Islet of Langerhans (tissue), 1 donor: ENCODE results near the gene RBPJL.

Experiments
- FAIRE-seq: peaks from one replicate; lab custom pipeline; 2011; peaks lifted over from hg19 to GRCh38; lab: Jason Lieb, UNC

Gene RBPJL

GRCh38 chr20:45317826-45318225 is 11.2 kb downstream of the RBPJL start:
- no peak for FAIRE-seq

DNA sequence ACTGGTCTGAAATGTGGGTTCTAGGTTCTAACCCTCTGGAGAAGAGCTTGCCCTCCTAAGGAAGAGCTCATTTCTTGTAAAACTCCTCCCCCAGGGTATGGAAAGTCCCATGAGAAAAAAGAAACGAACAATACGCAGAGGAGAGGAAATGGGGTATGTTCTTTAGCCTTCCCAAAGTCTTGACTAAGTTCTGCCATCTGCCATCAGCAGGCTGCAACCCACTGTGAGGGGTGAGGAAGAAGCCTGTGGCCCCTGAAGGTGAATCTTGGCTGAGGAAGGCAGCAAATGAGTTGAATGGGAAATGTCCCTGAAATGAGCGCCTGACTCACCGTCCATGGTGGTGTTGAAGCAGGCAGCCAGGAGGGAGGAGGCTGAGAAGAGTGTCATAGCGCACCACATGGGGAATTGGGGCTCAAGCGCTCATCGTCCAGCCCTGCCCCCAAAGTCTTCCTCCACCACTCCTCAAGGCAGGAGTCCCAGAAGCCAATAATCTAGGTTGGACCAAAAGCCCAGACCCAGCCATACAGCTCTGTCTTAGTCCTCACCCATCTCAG is 11.8 kb downstream of the RBPJL start:
- FAIRE-seq = no peak

DNA sequence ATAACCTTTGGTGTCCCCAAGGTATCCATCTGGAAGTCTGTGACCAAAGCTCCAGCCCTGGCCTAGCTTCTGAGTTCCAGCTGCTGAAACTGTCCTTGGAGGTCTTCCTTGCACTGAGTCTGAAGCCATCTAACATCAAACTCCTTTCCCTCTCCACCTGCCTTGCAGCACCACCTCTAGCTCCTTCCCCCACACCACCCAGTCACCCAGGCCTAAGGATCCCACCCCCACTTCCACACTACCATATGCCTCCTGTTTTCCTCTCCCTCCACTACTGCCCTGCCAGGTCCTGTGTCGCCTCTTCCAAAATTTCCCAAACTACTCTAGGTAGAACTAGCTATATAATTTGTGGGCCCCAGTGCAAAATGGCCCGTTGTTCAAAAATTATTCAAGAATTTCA is 12.3 kb downstream of the RBPJL start:
- FAIRE-seq = no peak

DNA sequence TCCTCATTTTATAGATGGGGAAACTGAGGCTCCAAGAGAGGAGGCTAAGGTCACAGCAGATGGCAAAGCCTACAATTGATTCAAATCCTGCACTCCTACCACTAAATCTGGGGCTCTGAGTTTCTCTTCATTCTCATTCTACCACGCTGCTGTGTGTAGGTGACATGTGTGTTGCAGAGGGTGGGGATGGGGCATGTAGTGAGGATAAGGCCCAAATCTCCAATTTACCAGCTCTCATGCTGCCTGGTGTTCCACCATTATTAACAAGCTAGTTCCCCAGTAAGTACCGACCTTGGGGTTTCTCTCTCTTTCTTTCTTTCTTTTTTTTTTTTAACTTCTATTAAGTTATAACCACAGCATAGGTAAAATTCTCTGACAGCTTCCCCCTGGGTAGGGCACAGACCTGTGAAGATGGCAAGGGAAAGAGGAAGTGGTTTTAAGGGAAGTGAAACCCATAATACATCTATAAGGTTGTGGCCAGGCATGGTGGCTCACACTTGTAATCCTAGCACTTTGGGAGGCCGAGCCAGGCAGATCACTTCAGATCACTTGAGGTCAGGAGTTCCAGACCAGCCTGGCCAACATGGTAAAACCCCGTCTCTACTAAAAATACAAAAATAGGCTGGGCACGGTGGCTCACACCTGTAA is 14.4 kb downstream of the RBPJL start:
- no peak for FAIRE-seq

DNA sequence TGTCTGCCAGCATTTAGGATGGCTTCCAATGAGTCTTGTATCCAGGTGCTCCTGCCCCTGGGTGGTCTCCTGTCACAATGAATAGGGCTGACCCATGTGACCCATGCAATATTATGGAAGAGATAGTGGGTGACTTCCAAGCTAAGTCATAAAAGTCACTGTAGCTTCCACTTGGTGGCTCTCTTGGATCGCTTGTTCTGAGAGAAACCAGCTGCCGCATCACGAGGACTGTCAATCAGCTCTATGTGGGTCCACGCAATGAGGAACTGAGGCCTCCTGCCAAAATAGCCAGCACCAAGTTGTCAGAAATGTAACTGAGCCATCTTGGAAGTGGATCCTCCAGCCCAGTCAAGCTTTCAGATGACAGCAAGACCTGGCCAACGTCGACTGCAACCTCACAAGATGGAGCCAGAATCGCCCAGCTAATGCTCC is 16.3 kb downstream of the RBPJL start:
- FAIRE-seq = no peak

DNA sequence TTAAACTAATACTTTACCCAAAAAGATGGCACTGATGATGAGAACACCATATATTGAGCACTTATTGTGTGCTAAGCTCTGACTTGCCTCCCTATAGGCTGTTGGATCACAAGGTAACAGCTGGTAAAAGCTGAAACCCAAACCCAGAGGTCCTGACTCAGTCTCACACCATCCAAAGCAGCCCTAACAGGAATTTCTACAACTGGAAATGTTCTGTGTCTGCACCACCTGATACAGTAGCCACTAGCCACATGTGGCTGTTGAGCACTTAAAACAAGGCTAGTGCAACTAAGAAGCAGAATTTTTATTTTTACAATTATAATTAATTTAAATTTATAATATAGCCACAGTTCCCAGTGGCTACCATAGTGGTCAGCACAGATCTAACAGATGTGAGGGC is 17.1 kb downstream of the RBPJL start:
- FAIRE-seq = no peak

GRCh38 chr20:45325371-45325770 is 18.7 kb downstream of the RBPJL start:
- FAIRE-seq = no peak

GRCh38 chr20:45328451-45328850 is 21.8 kb downstream of the RBPJL start:
- FAIRE-seq = no peak

GRCh38 chr20:45329497-45330319 is 23.1 kb downstream of the RBPJL start:
- no peak for FAIRE-seq

DNA sequence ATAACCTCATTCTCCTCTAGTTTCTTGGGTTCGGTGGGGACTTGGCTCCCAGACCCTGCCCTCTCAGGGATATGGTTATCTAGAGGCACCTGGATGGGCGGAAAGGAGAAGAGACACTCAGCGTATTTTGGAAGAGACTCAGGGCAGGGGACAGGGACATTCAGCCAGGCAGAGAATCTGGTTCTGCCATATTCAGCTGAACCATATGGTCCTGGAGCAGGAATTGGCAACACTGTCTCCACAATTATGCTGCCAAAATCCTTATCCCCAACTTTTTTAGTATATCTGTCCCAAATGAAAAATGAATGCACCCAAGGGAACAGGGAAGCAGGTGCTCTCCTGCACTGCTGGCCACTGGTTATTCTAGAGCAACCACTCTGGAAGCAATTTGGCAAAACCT is 23.8 kb downstream of the RBPJL start:
- no peak for FAIRE-seq

DNA sequence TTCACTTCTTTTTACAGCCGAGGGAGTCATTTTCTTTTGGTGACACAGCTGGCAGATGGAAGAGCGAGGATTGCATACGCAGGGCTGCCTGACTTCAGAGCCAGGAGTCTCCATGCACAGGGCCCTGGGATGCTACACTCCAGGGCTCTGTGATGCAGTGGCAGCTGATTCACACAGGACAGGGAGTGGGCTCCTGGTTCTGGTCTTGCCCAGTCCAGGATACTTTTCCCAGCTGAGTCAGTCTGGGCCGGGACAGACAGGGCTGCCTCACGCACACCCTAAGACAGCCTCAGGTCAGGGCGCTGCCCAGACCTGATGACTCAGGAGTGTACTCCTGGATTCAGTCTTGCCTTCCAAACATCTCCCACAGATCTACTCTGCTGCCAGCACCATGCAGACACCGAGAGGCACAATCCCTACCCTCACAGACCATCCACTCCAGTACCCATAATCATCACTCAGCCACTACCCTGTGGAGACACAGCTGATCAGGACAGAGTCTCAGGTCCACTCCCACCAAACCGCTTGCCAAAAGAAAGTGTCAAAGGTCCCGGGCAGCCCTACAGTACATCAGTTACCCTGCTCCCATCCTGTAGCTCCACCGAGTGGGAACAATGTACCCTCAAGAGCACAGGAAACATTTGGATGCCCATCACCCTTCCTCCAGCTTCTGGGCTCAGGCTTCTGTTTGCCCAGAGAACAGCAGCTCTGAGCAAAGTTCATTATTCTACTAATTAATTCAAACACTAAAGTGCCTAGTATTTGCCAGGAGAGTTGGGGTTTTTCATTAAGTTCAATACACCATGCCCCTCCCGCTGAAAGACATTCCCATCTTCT is 30.1 kb downstream of the RBPJL start:
- FAIRE-seq = no peak

GRCh38 chr20:45337367-45338120 is 30.9 kb downstream of the RBPJL start:
- no peak for FAIRE-seq

- no peak for FAIRE-seq
Observed at GRCh38 chr20:45338121-45339030, 31.7 kb downstream of the RBPJL start.

GRCh38 chr20:45339084-45339483 is 32.4 kb downstream of the RBPJL start:
- no peak for FAIRE-seq

GRCh38 chr20:45339799-45340198 is 33.2 kb downstream of the RBPJL start:
- FAIRE-seq = no peak

GRCh38 chr20:45340236-45340847 is 33.7 kb downstream of the RBPJL start:
- no peak for FAIRE-seq

- no peak for FAIRE-seq
Observed at GRCh38 chr20:45340951-45341350, 34.3 kb downstream of the RBPJL start.

GRCh38 chr20:45341579-45341938 is 34.9 kb downstream of the RBPJL start:
- FAIRE-seq = no peak

GRCh38 chr20:45341939-45342854 is 35.6 kb downstream of the RBPJL start:
- FAIRE-seq = no peak
